ENCODE measurements around the gene SAP130.

The SAP130 gene

GRCh38 chr2:127893494-127893893 is 134.4 kb downstream of the SAP130 start:
- DNase-seq (ENCODE audit: low read depth) = no peak

- no peak for DNase-seq (ENCODE audit: low read depth)
Measured at GRCh38 chr2:127893033-127893432, 134.8 kb downstream of the SAP130 start.

- no peak for DNase-seq (ENCODE audit: low read depth)
Measured at GRCh38 chr2:127891811-127892210, 136.0 kb downstream of the SAP130 start.
